Spinal cord (tissue), 10 donors: ENCODE measurements around the gene SYCN. TPM values are rescaled to one million over a fixed set of nuclear protein-coding genes. Genes with fewer than 3 reads are reported as not detected.

ENCODE experiments used
- DNase-seq, 6 donors: peaks; one replicate each; pipeline versions ENCODE4 v3.0.0 to v3.0.0-alpha.2; 2013 to 2015; ENCODE audit warnings: low spot score in 6 of 6, low read depth in 4 of 6
- H3K27ac ChIP-seq: one replicate; pipeline ENCODE4 v1.5.1; 2013; ENCODE audit warnings: low read depth, low read length, control low read depth
- H3K27me3 ChIP-seq: one replicate; pipeline ENCODE4 v1.6.1; 2013; ENCODE audit warnings: low read length; ENCODE audit not compliant: control insufficient read depth, insufficient read depth
- H3K36me3 ChIP-seq: one replicate; pipeline ENCODE4 v1.6.1; 2013; ENCODE audit warnings: low read length; ENCODE audit not compliant: control insufficient read depth, insufficient read depth
- H3K4me1 ChIP-seq: one replicate; pipeline ENCODE4 v1.6.1; 2013; ENCODE audit warnings: low read length; ENCODE audit not compliant: control insufficient read depth, insufficient read depth
- H3K4me3 ChIP-seq: one replicate; pipeline ENCODE4 v1.5.1; 2013; ENCODE audit warnings: low read depth, low read length, control low read depth
- H3K9me3 ChIP-seq: one replicate; pipeline ENCODE4 v1.6.1; 2013; ENCODE audit warnings: low read length; ENCODE audit not compliant: control insufficient read depth, insufficient read depth
- WGBS: methylation state at CpG from one replicate; pipeline ENCODE4 v1.1.5; 2013; ENCODE audit warnings: missing lambda C conversion rate; ENCODE audit not compliant: insufficient coverage; 5-methylcytosine and 5-hydroxymethylcytosine counted together
- polyA plus RNA-seq, 2 donors: library from polyadenylated mRNA; unstranded; fragments of 120-200 nt; gene quantifications; one replicate each; pipeline ENCODE4 v1.2.1, GENCODE V29; 2013; ENCODE audit not compliant: insufficient read length in 2 of 2
- total RNA-seq, 2 donors: library from RNA; depleted of rRNA in 1 of 2; stranded (reverse); fragments of 120-200 nt in 1 of 2; fragments of >200 nt in 1 of 2; gene quantifications; one replicate each; pipeline versions ENCODE4 v1.2.3 to v1.2.4, GENCODE V29; 2013 to 2014
- donor health status: healthy.

Gene SYCN
- total and polyA plus RNA-seq, 4 donors = not detected

DNA sequence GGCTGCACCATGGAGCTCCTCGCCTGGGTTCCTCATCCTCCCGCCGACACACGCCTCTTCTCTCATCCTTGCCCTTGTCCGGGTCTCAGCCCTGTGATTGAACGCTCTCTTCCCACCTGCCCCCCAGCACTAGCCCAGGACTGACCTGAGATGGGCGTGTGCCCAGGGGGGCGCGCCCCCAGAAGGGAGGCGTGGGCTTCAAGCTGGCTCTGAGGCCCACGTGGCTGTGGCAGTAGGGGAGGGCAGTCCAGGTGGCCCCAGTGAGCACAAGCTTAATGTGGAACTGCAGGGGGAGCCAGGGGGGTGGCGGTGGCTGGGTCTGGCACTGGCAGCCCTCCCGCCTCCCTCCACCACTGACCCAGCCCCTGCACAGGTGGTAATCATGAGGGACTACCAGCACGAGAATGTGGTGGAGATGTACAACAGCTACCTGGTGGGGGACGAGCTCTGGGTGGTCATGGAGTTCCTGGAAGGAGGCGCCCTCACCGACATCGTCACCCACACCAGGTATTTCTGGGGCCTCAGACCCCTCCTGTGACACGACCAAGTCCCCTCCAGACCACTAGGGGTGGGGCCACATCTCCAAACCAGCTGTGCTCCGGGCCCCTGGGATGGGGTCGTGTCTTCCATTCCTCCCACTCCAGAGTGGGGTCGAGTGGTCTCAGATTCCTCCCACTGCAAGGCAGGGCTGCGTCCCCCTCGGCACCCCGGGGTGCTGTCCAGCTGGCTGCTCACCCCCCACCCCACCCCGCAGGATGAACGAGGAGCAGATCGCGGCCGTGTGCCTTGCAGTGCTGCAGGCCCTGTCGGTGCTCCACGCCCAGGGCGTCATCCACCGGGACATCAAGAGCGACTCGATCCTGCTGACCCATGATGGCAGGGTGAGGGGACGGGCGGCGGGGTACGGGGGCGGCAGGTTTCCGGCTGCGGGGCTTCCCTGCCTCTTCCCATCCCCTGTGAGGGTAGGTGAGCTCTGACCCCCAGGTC is 29.2 kb downstream of the SYCN start:
- 91% methylated on average over 31 of the region's 43 CpGs for WGBS
- no peak for DNase-seq
- Histone ChIP-seq H3K27ac (no peak overlapping the region), H3K4me3 (no peak overlapping the region), H3K9me3 (no peaks in the 10 kb centered on the region), H3K27me3 (no peaks in the 10 kb centered on the region), H3K36me3 (peaks cover 98% of the 10 kb centered on the region), H3K4me1 (no peaks in the 10 kb centered on the region)

DNA sequence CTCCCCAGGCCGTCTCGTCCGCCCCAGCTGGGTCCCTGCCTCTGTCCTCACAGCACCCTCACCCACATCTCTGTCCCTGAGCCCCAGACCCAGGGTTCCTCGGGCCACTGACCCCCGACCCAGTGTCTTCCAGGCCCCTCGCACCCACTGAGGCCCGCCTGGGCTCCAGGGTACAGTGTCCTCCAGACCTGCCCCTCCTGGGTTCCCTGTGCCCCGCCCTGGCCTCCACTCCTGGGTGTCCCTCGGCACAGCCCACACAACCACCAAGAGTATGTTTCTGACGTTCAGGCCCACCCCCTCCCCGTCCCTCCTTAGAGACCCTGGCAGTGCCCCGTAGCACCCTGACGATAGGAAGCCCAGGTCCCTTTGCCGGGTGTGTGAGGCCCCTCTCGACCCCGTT is 29.9 kb downstream of the SYCN start:
- no peaks in the 10 kb centered on the region for H3K27me3 ChIP-seq
- no peak overlapping the region for H3K27ac ChIP-seq
- no peak for DNase-seq
- H3K36me3 ChIP-seq = peaks cover 98% of the 10 kb centered on the region
- WGBS = 84% methylated on average over 16 of the region's 16 CpGs
- no peak overlapping the region for H3K4me3 ChIP-seq
- H3K9me3 ChIP-seq = no peaks in the 10 kb centered on the region
- no peaks in the 10 kb centered on the region for H3K4me1 ChIP-seq

DNA sequence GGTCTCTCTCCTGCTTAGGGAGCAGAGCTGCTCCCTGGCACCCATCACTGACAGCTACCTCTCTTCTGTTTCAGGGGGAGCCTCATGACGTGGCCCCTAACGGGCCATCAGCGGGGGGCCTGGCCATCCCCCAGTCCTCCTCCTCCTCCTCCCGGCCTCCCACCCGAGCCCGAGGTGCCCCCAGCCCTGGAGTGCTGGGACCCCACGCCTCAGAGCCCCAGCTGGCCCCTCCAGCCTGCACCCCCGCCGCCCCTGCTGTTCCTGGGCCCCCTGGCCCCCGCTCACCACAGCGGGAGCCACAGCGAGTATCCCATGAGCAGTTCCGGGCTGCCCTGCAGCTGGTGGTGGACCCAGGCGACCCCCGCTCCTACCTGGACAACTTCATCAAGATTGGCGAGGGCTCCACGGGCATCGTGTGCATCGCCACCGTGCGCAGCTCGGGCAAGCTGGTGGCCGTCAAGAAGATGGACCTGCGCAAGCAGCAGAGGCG is 30.5 kb downstream of the SYCN start:
- 93% methylated on average over 20 of the region's 25 CpGs for WGBS
- Histone ChIP-seq H3K27ac (no peak overlapping the region), H3K4me1 (no peaks in the 10 kb centered on the region), H3K9me3 (no peaks in the 10 kb centered on the region), H3K27me3 (no peaks in the 10 kb centered on the region), H3K4me3 (no peak overlapping the region), H3K36me3 (peaks cover 97% of the 10 kb centered on the region)
- DNase-seq = no peak

DNA sequence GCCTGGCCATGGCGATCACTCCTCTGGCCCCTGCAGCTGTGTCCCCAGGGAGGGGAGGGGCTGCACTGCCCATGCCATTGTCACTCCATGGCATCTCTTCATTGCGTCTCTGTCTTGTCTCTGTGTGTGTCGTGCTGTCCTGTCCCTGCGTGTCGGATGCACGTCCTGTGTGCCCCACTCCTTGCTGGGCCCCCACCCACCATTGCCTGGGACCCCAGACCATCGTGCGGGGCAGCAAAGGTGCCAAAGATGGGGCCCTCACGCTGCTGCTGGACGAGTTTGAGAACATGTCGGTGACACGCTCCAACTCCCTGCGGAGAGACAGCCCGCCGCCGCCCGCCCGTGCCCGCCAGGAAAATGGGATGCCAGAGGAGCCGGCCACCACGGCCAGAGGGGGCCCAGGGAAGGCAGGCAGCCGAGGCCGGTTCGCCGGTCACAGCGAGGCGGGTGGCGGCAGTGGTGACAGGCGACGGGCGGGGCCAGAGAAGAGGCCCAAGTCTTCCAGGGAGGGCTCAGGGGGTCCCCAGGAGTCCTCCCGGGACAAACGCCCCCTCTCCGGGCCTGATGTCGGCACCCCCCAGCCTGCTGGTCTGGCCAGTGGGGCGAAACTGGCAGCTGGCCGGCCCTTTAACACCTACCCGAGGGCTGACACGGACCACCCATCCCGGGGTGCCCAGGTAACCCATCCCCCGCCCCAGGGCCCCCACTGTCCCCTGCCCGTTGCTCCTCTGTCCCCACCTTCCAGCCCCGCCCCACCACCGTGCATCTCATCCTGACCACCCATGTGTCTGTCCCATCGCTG is 31.2 kb downstream of the SYCN start:
- H3K27ac ChIP-seq = no peak overlapping the region
- DNase-seq = no peak
- peaks cover 97% of the 10 kb centered on the region for H3K36me3 ChIP-seq
- WGBS = 88% methylated on average over 44 of the region's 45 CpGs
- no peak overlapping the region for H3K4me3 ChIP-seq
- no peaks in the 10 kb centered on the region for H3K9me3 ChIP-seq
- no peaks in the 10 kb centered on the region for H3K27me3 ChIP-seq
- H3K4me1 ChIP-seq = peaks cover 1% of the 10 kb centered on the region

DNA sequence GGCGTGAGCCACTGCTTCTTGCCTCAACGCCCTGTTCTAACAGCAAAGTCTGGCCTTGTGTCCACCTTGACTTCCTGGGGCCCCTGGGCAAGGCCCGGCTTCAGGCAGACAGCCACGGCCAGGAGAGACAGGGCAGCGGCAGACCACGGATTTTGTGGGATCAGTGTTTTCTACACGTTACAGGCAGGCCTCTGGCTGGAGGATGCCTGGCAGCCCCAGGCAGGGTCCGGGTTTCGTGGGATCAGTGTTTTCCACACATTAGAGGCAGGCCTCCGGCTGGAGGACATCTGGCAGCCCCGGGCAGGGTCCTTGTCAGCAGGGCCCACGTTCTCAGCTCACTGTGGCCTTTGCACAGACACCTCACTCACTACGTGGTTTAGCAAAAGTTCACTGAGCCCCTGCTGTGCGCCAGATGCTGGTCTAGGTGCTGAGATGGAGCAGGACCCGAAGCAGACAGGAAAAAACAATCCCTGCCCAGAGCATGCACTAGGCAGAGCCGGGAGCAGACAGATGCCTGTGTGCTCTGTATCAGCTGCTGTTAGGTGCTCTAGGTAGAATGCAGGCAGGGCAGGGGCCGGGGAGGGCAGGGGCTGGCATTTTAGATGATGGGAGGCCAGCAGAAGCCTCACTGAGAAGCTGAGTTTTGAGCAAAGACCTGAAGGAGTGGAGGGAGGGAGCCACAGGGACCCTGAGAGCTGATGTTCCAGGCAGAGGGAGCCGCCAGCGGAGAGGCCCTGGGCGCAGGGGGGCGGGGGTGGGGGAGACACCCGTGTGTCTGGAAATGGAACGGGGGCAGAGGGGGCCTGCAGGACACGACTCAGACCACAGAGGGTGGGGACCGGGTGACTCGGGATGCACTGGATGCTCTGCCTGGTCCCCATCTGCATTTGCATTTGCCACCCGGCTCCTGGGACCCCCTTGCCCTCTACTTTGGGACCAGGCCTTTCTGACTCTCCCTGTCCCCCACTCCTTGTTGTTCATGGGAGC is 32.3 kb downstream of the SYCN start:
- Histone ChIP-seq H3K36me3 (peaks cover 93% of the 10 kb centered on the region), H3K9me3 (no peaks in the 10 kb centered on the region), H3K4me1 (peaks cover 12% of the 10 kb centered on the region), H3K4me3 (no peak overlapping the region), H3K27ac (no peak overlapping the region), H3K27me3 (no peaks in the 10 kb centered on the region)
- DNase-seq = no peak
- 73% methylated on average over 24 of the region's 27 CpGs for WGBS

DNA sequence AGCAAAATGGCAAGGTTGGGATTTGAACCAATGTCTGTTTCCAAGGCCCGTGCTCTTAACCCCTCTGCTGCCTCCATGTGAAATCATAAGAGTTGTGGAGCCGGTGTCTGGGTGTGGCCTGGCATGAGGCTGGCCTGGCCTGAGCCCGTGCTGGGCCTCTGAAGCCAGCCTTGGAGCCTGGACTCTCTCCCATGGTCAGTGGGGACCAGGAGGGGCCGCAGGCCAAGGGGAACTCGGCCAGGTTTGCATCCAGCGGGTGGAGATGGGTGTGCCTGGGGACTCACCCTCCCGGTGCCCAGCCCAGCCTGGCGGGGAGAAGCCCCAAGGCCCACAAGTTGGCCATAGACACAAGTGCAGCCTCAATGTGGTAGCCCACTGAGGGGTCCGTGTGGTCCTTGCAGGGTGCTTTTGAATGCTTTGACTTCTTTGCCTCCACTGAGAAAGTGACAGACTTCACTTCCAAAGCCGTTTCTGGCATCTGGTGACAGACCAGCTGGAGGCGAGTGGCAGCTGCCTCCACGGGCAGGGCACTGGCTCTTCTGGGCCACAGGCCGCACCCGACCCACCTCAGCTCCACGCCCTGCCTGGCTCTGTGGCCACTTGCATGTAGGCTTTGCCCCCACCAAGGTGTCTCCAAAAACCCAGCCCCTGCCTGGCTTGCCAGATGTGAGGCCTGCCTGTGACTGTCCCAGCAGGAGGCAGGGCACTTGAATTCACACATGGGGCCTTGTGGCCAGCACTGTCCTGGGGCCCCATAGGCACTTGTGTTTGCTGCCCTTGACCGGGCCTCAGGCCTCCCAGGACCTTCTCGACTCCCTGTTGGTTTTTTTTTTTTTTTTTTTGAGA is 33.5 kb downstream of the SYCN start:
- Histone ChIP-seq H3K27ac (no peak overlapping the region), H3K9me3 (no peaks in the 10 kb centered on the region), H3K36me3 (peaks cover 83% of the 10 kb centered on the region), H3K27me3 (no peaks in the 10 kb centered on the region), H3K4me3 (no peak overlapping the region), H3K4me1 (peaks cover 18% of the 10 kb centered on the region)
- DNase-seq = no peak
- WGBS = 81% methylated on average over 17 of the region's 17 CpGs

DNA sequence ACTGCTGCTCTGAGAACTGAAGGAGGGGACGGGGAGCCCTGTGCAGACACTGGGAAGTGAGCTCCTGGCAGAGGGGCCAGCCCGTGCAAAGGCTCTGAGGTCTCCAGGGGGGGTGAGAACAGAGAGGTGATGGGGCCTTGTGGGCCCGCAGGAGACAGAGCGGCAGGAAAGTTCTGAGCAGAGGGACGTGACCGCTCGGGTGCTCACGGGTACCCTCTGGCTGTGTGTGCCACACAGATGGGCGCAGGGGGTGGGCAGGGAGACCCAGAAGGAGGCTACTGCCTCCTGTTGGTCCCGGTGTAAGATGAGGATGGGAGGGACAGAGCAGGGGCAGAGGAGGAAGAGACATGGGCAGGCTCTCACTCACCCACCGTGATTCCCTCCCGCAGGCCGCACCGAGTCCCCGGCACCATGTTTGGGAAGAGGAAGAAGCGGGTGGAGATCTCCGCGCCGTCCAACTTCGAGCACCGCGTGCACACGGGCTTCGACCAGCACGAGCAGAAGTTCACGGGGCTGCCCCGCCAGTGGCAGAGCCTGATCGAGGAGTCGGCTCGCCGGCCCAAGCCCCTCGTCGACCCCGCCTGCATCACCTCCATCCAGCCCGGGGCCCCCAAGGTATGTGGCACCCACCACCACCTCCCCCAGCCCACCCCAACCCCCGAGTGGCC is 34.8 kb downstream of the SYCN start:
- H3K4me3 ChIP-seq = no peak overlapping the region
- DNase-seq = no peak
- 91% methylated on average over 35 of the region's 36 CpGs for WGBS
- H3K27me3 ChIP-seq = no peaks in the 10 kb centered on the region
- H3K36me3 ChIP-seq = peaks cover 75% of the 10 kb centered on the region
- peaks cover 18% of the 10 kb centered on the region for H3K4me1 ChIP-seq
- H3K9me3 ChIP-seq = no peaks in the 10 kb centered on the region
- H3K27ac ChIP-seq = no peak overlapping the region
